GM18511 (cell line): ENCODE measurements around the gene TSACC.

Source experiments
- ATAC-seq: cut with Tn5 transposase; IDR thresholded peaks from one replicate; pipeline ENCODE4 v1.9.1; 2021; ENCODE audit warnings: mild to moderate bottlenecking, moderate library complexity; ENCODE audit not compliant: unreplicated experiment

Gene TSACC

GRCh38 chr1:156372876-156373275 lies 34.5 kb downstream of the TSACC start:
- no peak for ATAC-seq

GRCh38 chr1:156373546-156373945 lies 35.2 kb downstream of the TSACC start:
- ATAC-seq = no peak

- no peak for ATAC-seq
These were observed 37.8 kb downstream of the TSACC start for GRCh38 chr1:156376146-156376545.

- ATAC-seq = no peak
These were observed 38.9 kb downstream of the TSACC start for GRCh38 chr1:156376958-156377919.

- no peak for ATAC-seq
These were observed 40.2 kb downstream of the TSACC start for GRCh38 chr1:156378557-156378956.

- no peak for ATAC-seq
These were observed 41.3 kb downstream of the TSACC start for GRCh38 chr1:156379420-156380165.

GRCh38 chr1:156382561-156382960 lies 44.2 kb downstream of the TSACC start:
- ATAC-seq = no peak

- no peak for ATAC-seq
These were observed 44.7 kb downstream of the TSACC start for GRCh38 chr1:156383023-156383422.

GRCh38 chr1:156384007-156384406 lies 45.7 kb downstream of the TSACC start:
- ATAC-seq = no peak

- no peak for ATAC-seq
These were observed 46.3 kb downstream of the TSACC start for GRCh38 chr1:156384658-156385057.

GRCh38 chr1:156385534-156386031 lies 47.3 kb downstream of the TSACC start:
- no peak for ATAC-seq

- ATAC-seq = no peak
These were observed 48.0 kb downstream of the TSACC start for GRCh38 chr1:156386134-156386901.

- ATAC-seq = no peak
These were observed 48.9 kb downstream of the TSACC start for GRCh38 chr1:156386949-156387869.

GRCh38 chr1:156387870-156388173 lies 49.5 kb downstream of the TSACC start:
- no peak for ATAC-seq

- ATAC-seq = no peak
These were observed 50.1 kb downstream of the TSACC start for GRCh38 chr1:156388174-156389137.

- no peak for ATAC-seq
These were observed 51.0 kb downstream of the TSACC start for GRCh38 chr1:156389311-156389710.

- no peak for ATAC-seq
These were observed 52.4 kb downstream of the TSACC start for GRCh38 chr1:156390469-156391365.

- no peak for ATAC-seq
These were observed 53.0 kb downstream of the TSACC start for GRCh38 chr1:156391366-156391677.
